Non-pigmented ciliary epithelial cell (primary cell): ENCODE results near the gene POLR2J2.
"Not testable (repeated sequence)": the region's sequence is repeated elsewhere in the genome, so short reads cannot be mapped to it uniquely, and the experiment has no call there.

Source experiments
- DNase-seq: peaks from one replicate; pipeline ENCODE4 v3.0.0-alpha.2; 2010; ENCODE audit warnings: low read depth

The POLR2J2 gene

GRCh38 chr7:102671956-102672307 is 469 bp upstream of the POLR2J2 start:
- not testable (repeated sequence) for DNase-seq

GRCh38 chr7:102667523-102667922 is 3.9 kb downstream of the POLR2J2 start:
- DNase-seq = not testable (repeated sequence)

DNA sequence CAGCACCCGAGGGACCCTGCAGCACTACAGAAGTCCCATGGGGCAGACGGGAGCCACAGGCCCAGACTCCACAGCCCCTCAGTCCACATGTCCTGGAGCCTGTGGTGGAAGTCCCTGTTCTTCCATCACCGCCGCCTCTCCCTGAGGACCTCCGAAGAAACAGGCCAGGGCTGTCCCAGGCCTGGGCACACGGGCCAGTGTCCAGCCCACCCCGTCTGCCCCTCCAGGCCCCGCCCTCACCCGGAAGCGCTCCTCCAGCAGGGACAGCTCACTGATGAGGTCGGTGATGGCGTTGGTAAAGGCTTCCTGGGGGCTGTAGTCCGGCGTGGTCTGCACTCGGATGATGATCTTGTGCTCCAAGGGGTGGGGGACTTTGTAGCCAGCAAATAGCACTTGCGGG is 4.6 kb downstream of the POLR2J2 start:
- not testable (repeated sequence) for DNase-seq

DNA sequence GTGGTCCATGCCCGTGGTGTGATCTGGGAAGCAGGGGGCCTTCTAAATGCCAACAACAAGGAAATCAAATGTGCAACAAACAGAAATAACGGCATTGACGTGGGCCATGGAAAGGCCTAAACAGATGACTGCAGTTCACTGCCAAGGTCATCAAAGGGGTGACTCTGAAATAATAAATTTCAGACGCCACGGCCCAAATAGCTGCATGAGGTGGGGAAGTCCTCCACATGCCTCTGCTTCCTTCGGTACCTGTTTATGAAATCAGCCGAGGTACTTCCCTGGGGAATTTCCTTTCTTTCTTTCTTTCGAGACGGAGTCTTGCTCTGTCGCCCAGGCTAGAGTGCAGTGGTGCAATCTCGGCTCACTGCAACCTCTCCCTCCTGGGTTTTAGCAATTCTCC is 6.7 kb downstream of the POLR2J2 start:
- DNase-seq = not testable (repeated sequence)

DNA sequence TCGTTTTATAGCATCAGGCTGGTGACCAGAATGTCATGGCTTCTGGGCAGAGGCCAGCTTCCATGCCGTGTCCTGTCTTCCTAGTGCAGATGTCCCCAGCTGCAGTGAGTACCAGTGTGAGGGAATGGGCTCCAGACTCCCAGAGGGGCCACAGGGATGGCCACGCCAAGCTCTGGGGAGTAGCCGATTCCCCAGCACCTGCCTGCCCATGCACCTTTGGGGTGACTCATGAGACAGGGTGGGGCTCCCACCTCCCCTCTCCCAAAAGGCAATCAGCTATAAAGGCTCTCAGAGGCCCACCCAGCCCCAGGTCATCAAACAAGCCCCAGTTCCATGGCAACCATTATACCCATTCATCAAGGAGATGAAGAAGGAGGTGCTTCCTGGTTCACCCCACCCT is 21.5 kb downstream of the POLR2J2 start, which contains the start of gene SPDYE2B:
SPDYE2B (plus strand) TSS at position 396 of the 400 bp plus-strand sequence. CDS start 2,030 bp downstream, outside the sequence.
- not testable (repeated sequence) for DNase-seq

DNA sequence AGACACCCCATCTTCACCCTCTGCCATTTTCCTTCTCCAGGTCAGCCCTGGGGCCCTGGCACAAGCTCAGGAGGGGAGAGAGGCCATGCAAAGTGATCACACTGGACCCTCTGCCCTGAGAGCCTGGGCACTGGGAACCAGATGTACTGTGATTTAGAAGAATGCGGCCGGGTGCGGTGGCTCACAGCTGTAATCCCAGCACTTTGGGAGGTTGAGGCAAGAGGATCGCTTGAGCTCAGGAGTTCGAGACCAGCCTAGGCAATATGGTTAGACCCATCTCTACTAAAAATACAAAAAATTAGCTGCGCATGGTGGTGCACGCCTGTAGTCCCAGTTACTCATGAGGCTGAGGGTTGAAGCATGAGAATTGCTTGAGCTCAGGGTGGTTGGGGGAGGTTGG is 23.6 kb downstream of the POLR2J2 start:
- not testable (repeated sequence) for DNase-seq

DNA sequence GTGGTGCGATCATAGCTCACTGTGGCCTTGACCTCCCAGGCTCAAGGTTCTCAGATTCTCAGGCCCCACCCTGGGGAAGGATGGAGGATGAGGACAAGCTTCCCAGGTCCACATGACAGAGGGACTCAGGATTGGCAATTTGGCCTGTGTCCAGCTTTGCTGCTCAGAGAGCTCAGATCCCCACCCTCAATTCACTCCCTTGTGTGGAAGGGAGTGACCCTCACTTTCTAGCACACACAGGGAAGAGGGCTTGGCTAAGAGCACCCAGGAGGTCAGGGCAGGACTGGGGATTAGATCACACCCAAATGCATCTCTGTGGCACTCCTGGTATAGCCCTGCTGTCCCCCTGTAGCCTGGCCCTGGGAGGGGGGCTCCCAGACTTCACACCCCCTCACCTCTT is 28.1 kb downstream of the POLR2J2 start:
- DNase-seq = not testable (repeated sequence)

GRCh38 chr7:102642691-102643090 is 28.8 kb downstream of the POLR2J2 start, which contains the start of gene UPK3BL1:
UPK3BL1 (minus strand) TSS chr7:102642791; CDS start chr7:102642741, 50 bp downstream.
- not testable (repeated sequence) for DNase-seq

DNA sequence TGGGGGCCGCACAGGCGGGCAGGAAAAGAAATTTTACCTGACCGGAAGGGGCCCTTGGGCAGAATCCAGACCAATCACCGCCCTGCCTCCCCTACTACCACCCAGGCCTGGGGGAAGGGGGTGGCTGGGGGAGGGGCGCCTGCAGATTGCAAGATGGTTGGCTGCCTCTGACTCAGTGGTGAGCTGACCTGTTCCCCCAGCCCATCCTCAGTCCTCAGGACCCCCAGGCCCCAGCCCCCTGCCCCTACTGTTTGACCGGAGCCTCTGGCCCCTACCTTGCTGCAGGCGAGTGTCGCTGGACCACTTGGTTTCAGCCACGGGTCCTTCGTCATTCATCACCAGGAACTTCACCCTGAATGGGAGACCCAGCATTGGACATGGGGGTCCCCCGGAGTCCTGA is 32.6 kb downstream of the POLR2J2 start:
- DNase-seq = not testable (repeated sequence)

- DNase-seq = not testable (repeated sequence)
Observed at GRCh38 chr7:102636956-102637355, 34.5 kb downstream of the POLR2J2 start.

GRCh38 chr7:102635354-102635753 is 36.1 kb downstream of the POLR2J2 start:
- DNase-seq = not testable (repeated sequence)

GRCh38 chr7:102634299-102634698 is 37.2 kb downstream of the POLR2J2 start:
- DNase-seq = not testable (repeated sequence)

DNA sequence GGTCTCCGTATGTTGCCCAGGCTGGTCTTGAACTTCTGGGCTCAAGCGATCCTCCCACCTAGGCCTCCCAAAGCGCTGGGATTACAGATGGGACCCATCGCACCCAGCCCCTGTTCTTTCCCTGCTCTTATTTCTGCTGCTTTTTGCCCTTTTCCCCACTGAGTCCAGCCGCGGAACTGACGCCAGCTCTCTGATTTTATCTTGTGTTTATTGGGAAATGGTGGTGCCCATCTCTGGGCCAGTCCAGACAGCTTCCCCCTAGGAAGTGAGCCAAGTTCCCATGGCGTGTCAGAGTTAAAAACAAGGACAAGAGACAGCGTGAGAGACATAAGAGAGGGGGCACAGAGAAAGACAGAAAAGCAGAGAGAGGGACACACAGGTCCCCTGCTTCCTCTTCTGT is 40.8 kb downstream of the POLR2J2 start:
- not testable (repeated sequence) for DNase-seq

DNA sequence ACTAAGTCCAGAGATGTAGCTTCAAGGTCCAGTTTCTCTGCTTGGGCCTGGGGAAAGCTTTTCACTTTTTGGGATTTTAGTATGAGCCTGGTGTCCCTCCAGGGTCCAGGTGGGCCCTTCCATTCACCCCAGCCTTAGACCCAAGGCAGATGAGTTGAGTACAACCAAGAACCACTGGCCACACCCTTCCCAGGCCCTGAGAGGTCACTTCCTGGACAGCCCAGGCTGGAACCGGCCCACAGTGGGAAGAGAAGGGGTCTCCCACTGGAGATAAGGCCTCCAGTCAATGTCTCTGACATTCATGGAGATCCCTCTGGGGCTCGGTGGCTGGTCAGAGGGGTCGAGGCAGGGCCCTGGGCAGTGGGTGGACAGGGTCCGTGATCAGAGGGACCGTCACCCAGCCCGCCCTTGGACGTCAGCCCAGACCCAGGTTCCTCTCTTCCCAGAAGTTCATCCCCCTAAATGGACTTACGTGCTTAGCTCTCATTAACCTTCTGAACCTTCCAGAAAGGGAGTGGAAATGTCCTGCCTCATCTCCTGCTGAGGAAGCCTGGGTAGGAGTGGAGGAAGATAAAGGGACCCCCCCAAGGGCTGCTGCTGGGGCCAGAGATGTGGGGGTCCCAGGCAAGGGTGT is 44.1 kb downstream of the POLR2J2 start:
- not testable (repeated sequence) for DNase-seq

DNA sequence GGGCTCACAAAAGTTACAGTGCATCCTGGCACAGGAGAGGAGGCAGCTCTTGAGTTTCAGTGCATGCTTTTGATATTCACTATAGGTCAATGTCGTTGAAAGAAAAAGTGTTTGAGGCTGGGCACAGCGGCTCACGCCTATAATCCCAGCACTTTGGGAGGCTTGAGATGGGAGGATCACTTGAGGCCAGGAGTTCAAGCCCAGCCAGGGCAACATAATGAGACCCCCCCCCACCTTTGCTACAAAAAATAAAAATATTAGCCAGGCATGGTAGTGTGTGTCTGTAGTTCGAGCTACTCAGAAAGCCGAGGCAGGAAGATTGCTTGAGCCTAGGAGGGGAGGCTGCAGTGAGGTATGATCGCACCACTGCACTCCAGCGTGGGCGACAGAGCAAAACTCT is 53.3 kb downstream of the POLR2J2 start:
- DNase-seq = not testable (repeated sequence)

GRCh38 chr7:102616507-102617125 is 54.8 kb downstream of the POLR2J2 start, which contains the start of gene RASA4:
RASA4 (minus strand) TSS chr7:102616756; CDS start chr7:102616689, 67 bp downstream.
- DNase-seq = not testable (repeated sequence)
